OCI-LY7 (cell line): ENCODE measurements around the gene TNC.

Experiments used
- EZH2phosphoT487 ChIP-seq: fragments of 200-600 bp; sonication (generic); IDR thresholded peaks from 2 replicates; pipeline ENCODE4 v1.6.1; 2018; ENCODE audit warnings: low read depth, borderline replicate concordance, mild to moderate bottlenecking, mixed run types, antibody characterized with exemption, low read length, moderate library complexity, mixed read lengths
- TF ChIP-seq, protein P1 (sequence below): fragments of 200-600 bp; sonication (generic); conservative IDR thresholded peaks from 2 replicates; pipeline ENCODE4 v1.5.1; 2014; ENCODE audit warnings: mild to moderate bottlenecking, antibody characterized with exemption, low read length, moderate library complexity, mixed read lengths

DNA sequence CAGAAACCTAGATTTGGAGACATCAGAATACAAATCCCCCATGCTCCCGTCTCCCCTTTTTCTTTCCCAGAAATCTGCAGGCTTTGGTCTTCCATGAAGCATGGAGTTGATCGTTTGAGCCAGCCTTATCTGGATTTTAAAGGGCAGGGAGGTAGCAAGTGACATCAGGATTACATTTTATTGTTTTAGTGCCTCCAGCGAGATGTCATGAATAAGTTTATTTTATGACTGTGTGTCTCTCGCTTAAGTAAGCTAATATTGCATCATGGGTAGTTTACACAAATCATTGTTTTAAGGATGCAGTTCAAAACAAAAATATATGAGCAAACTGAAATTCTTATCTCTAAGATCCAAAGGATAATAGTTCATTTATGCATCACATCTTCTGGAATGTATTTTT lies 136.9 kb downstream of the TNC start:
- TF ChIP-seq, protein P1, sequence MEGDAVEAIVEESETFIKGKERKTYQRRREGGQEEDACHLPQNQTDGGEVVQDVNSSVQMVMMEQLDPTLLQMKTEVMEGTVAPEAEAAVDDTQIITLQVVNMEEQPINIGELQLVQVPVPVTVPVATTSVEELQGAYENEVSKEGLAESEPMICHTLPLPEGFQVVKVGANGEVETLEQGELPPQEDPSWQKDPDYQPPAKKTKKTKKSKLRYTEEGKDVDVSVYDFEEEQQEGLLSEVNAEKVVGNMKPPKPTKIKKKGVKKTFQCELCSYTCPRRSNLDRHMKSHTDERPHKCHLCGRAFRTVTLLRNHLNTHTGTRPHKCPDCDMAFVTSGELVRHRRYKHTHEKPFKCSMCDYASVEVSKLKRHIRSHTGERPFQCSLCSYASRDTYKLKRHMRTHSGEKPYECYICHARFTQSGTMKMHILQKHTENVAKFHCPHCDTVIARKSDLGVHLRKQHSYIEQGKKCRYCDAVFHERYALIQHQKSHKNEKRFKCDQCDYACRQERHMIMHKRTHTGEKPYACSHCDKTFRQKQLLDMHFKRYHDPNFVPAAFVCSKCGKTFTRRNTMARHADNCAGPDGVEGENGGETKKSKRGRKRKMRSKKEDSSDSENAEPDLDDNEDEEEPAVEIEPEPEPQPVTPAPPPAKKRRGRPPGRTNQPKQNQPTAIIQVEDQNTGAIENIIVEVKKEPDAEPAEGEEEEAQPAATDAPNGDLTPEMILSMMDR: no peak
- TF ChIP-seq EZH2phosphoT487: no peak
